Measurements from ENCODE around the gene MATR3. TPM values are rescaled to one million over a fixed set of nuclear protein-coding genes. Genes with fewer than 3 reads are reported as not detected.
"Not testable (repeated sequence)": the region's sequence is repeated elsewhere in the genome, so short reads cannot be mapped to it uniquely, and the experiment has no call there.

MATR3 gene
- total RNA-seq, 1 donor from 2014 or later: 372 TPM

- Mint-ChIP-seq H3K4me1 (ENCODE audit: low read depth, unreplicated experiment) (peaks cover 2% of the 10 kb centered on the region), H3K4me3 (ENCODE audit: unreplicated experiment) (no peak overlapping the region), H3K27ac (ENCODE audit: unreplicated experiment) (no peak overlapping the region), H3K36me3 (ENCODE audit: unreplicated experiment) (no peaks in the 10 kb centered on the region), H3K9me3 (ENCODE audit: unreplicated experiment) (peaks cover 5% of the 10 kb centered on the region), H3K27me3 (ENCODE audit: unreplicated experiment) (peaks cover 5% of the 10 kb centered on the region)
- no peak for DNase-seq
- TF ChIP-seq CTCF (IDR thresholded peaks at IDR 0.05; ENCODE audit: partially characterized antibody, unreplicated experiment): no peak
Measured at GRCh38 chr5:139267481-139267880, 26.1 kb upstream of the MATR3 start.

- peaks cover 7% of the 10 kb centered on the region for H3K9me3 Mint-ChIP-seq (ENCODE audit: unreplicated experiment)
- DNase-seq: no peak
- peaks cover 6% of the 10 kb centered on the region for H3K4me1 Mint-ChIP-seq (ENCODE audit: low read depth, unreplicated experiment)
- H3K27ac Mint-ChIP-seq (ENCODE audit: unreplicated experiment): no peak overlapping the region
- no peak for TF ChIP-seq CTCF (IDR thresholded peaks at IDR 0.05; ENCODE audit: partially characterized antibody, unreplicated experiment)
- peaks cover 4% of the 10 kb centered on the region for H3K27me3 Mint-ChIP-seq (ENCODE audit: unreplicated experiment)
- no peaks in the 10 kb centered on the region for H3K36me3 Mint-ChIP-seq (ENCODE audit: unreplicated experiment)
- no peak overlapping the region for H3K4me3 Mint-ChIP-seq (ENCODE audit: unreplicated experiment)
Measured at GRCh38 chr5:139268364-139269202, 25.0 kb upstream of the MATR3 start.

- DNase-seq; H3K9me3 Mint-ChIP-seq (ENCODE audit: unreplicated experiment); H3K4me1 Mint-ChIP-seq (ENCODE audit: low read depth, unreplicated experiment); H3K36me3 Mint-ChIP-seq (ENCODE audit: unreplicated experiment); H3K4me3 Mint-ChIP-seq (ENCODE audit: unreplicated experiment); H3K27ac Mint-ChIP-seq (ENCODE audit: unreplicated experiment); H3K27me3 Mint-ChIP-seq (ENCODE audit: unreplicated experiment): not testable (repeated sequence)
Measured at GRCh38 chr5:139270718-139271117, 22.8 kb upstream of the MATR3 start.

- no peak for DNase-seq
- no peak overlapping the region for H3K27ac Mint-ChIP-seq (ENCODE audit: unreplicated experiment)
- peaks cover 4% of the 10 kb centered on the region for H3K27me3 Mint-ChIP-seq (ENCODE audit: unreplicated experiment)
Measured at GRCh38 chr5:139271201-139272027, 22.1 kb upstream of the MATR3 start.

More at GRCh38 chr5:139271201-139272027, 22.1 kb upstream of the MATR3 start:
- Mint-ChIP-seq H3K9me3 (ENCODE audit: unreplicated experiment) (peaks cover 6% of the 10 kb centered on the region), H3K4me1 (ENCODE audit: low read depth, unreplicated experiment) (peaks cover 9% of the 10 kb centered on the region), H3K36me3 (ENCODE audit: unreplicated experiment) (no peaks in the 10 kb centered on the region), H3K4me3 (ENCODE audit: unreplicated experiment) (no peak overlapping the region)
- TF ChIP-seq CTCF (IDR thresholded peaks at IDR 0.05; ENCODE audit: partially characterized antibody, unreplicated experiment): no peak

Measured in glutamatergic neuron (in vitro differentiated cells).